Choroid plexus epithelial cell (primary cell): ENCODE measurements around the gene EFNB1.

Experiments
- DNase-seq: peaks from one replicate; pipeline ENCODE4 v3.0.0-alpha.2; 2010; ENCODE audit warnings: low read depth
- H3K4me3 ChIP-seq: 2 replicates; pipeline ENCODE4 v1.5.1; 2011; ENCODE audit warnings: low read depth, mild to moderate bottlenecking, control low read depth, low read length, moderate library complexity
- TF ChIP-seq, protein P1 (sequence below): conservative IDR thresholded peaks from 2 replicates; pipeline ENCODE4 v1.5.1; 2011; ENCODE audit warnings: low read depth, mild to moderate bottlenecking, control low read depth, inconsistent platforms, low read length, moderate library complexity

EFNB1 gene

DNA sequence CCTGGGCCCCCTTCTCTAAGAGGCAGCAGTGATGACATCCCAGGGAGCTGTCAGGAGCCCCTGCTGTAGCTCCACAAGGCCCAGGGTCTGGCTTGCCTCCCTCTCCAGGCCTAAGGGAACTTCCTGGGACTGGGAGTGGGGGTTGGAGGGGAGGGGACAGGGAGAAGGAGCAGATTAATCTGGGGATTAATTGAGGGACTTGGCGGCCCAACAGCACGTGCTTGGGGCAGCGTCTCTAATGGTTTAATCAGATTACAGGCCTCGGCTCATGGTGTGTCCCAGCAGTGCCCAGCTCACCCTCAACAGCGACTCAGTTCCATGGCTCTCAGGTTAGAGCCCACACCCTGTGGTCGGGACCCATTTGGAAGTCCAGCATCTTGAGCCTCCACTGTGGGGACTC, 47.9 kb downstream of the EFNB1 start:
- no peak for DNase-seq
- TF ChIP-seq, protein P1, sequence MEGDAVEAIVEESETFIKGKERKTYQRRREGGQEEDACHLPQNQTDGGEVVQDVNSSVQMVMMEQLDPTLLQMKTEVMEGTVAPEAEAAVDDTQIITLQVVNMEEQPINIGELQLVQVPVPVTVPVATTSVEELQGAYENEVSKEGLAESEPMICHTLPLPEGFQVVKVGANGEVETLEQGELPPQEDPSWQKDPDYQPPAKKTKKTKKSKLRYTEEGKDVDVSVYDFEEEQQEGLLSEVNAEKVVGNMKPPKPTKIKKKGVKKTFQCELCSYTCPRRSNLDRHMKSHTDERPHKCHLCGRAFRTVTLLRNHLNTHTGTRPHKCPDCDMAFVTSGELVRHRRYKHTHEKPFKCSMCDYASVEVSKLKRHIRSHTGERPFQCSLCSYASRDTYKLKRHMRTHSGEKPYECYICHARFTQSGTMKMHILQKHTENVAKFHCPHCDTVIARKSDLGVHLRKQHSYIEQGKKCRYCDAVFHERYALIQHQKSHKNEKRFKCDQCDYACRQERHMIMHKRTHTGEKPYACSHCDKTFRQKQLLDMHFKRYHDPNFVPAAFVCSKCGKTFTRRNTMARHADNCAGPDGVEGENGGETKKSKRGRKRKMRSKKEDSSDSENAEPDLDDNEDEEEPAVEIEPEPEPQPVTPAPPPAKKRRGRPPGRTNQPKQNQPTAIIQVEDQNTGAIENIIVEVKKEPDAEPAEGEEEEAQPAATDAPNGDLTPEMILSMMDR, result no peak
- no peak overlapping the region for H3K4me3 ChIP-seq

DNA sequence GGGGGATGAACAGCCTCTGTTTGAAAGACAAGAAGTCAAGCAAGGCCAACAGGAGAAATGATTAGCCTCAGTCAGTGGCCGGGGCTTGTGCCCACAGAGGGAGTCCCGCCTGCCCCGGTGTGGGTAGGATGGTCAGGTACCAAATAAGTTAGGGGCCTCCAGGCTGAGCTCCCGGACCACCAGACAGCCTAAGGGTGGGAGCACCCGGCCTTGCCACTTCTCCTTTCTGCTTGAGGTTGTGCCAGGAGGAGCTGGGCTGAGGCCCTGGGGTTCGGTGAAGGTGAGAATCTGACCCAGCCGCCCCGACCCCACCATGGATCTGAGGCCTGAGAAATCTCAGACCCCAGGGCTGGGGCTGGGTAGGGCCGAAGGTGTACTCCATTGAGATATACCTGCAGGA, 48.8 kb downstream of the EFNB1 start:
- H3K4me3 ChIP-seq, result no peak overlapping the region
- no peak for DNase-seq
- TF ChIP-seq, protein P1, result no peak

DNA sequence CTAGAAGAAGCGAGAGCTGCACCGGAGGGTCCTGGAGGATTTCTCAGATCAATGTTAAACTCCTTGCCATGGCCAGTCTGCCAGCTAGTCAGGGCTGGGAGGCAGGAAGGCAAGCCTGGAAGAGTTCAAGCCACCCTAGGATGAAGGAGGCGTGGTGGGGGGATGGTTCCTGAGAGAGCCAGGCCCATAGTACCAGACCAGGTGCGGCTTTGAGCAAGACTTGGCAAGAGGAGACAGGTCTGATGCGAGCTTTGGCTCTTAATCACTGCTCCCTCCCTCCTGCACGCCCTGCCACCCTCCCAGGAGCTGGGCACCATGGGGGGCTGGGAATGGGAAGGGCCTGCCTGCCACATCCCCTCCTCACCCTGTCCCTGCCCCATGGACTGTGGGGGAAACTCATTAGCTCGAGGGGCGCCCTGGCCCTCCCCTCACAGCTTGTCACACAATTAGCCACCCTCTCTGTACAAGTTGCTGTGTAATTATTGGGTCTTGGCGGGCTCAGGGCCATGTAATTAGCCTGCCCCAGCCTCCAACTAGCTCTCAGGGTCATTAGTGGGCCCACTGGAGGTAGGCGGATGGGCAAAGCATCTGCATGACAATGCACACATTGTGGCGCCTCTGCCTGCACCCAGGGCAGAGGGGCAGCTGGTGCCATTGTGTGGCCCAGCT, 50.3 kb downstream of the EFNB1 start:
- TF ChIP-seq, protein P1, result no peak
- DNase-seq, result no peak
- H3K4me3 ChIP-seq, result no peak overlapping the region

DNA sequence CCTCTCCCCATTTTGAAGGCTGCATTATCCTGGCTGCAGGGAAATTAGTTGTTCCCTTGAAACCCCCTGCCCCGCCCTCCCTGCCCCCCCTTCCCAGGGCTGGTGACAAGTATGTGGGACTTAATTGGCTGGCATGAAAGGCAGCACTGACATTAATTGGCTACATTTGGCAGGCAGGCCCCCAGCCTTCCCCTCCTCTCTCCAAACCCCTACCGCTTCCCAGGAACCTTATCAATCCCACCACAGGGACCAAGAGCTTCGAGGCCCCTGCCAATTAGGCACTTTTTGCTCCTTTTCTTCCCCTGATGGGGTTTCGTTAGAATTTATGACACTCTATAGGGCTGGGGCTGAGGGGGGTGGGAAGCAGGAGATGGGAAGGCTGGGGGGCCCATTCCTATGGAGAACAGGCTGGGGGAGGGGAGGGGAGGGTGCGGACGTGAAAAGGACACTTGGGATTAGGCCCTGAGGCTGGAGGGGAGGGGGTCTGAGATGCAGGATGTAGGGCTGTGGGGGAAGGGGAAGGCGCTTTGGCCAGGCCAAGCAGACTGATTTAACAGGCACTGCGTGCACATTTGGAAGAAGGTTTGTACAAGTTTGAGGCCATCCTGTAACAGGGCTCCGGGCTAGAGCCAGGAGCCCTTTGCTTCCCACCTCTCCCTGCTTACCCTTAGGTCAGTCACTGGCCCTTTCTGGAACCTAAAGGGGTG, 52.2 kb downstream of the EFNB1 start:
- no peak overlapping the region for H3K4me3 ChIP-seq
- no peak for DNase-seq

DNA sequence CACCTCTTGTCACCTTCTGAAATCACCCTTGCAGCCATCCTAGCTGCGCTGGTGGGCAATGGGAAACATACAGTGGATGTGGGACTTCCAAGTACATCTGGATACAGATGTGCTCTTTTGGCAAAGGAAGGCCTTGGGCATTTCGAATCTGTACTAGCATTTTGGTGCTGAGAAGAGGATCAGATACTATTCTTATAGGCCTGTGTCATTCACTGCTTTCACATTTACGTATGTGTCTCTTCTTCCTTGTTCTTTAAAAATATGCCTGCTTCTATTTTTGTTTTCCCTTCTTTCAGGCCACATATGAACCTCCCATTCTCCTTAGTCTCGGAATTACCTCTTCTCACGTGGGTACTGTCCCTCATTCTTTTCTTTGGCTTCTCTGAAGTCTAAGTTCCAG, 53.1 kb downstream of the EFNB1 start:
- no peak overlapping the region for H3K4me3 ChIP-seq
- no peak for DNase-seq
- TF ChIP-seq, protein P1, result no peak

More for the DNA sequence above, 52.2 kb downstream of the EFNB1 start:
- TF ChIP-seq, protein P1, result no peak

DNA sequence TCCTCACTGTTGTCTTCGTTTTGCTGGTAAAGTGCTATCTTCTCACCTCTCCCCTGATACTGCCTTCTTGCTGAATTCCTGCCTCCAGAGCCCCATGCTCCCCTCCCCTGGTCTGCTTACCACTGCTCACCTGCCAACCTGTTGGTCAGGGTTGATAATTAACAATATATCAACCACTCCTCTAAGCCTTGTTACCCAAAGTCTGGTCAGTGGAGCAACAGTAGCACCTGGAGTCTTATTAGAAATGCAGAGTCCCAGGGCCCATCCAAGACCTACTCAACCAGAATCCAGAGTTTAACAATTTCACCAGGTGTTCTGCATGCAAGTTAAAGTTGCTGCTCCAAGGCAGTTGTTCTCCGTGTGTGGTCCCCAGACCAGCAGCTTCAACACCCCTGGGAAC, 55.0 kb downstream of the EFNB1 start:
- no peak overlapping the region for H3K4me3 ChIP-seq
- TF ChIP-seq, protein P1, result no peak
- no peak for DNase-seq

DNA sequence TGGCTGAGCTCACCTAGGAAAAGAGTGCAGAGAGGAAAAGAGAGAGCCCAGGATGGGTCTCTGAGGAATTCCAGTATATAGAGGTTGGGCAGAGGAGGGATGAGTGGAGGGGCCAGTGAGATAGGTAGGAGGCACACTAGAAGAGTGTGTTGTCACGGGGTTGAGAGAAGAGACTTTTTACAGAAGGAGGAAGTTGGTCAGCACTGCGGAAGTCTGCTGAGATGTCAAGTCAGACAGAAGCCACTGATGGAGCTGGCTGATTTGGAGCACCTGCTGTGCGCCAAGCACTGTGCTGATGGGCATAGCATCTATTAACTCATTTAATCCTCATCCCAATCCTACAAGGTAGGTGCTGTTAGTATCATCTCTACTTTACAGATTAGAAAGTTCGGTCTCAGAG, 60.4 kb downstream of the EFNB1 start:
- TF ChIP-seq, protein P1, result no peak
- no peak overlapping the region for H3K4me3 ChIP-seq
- no peak for DNase-seq
